PC-3 (cell line): Measurements from ENCODE around the gene CLIC4. TPM values are rescaled to one million over a fixed set of nuclear protein-coding genes. Genes with fewer than 3 reads are reported as not detected.

Source experiments
- ATAC-seq: fragments of 200-7000 bp; cut with Tn5 transposase; 2 replicates; pipeline ENCODE4 v1.9.1; 2020; ENCODE audit warnings: mild to moderate bottlenecking, moderate library complexity
- BruUV-seq: library from RNA; stranded (reverse); fragments of 400-500 nt; replicated peaks from 2 replicates; lab custom pipeline; 2021; lab: Mats Ljungman, UMichigan
- CTCF ChIA-PET: fragments of 300-600 bp; sonication (Branson Sonifier 250); formaldehyde crosslinking; loops from one replicate; lab custom pipeline; 2022; ENCODE audit warnings: antibody characterized with exemption; lab: Charles Lee
- POLR2A ChIA-PET: fragments of 300-600 bp; sonication (Branson Sonifier 250); formaldehyde crosslinking; loops from one replicate; lab custom pipeline; 2022; ENCODE audit warnings: antibody characterized with exemption; ENCODE audit not compliant: unreplicated experiment; lab: Charles Lee
- DNase-seq: peaks from one replicate; pipeline ENCODE4 v3.0.0-alpha.2; 2015
- H2AFZ ChIP-seq: fragments of 300-600 bp; sonication (generic); 2 replicates; pipeline ENCODE4 v1.6.0; 2016; ENCODE audit warnings: antibody characterized with exemption, low read length
- H3F3A ChIP-seq: fragments of 300-600 bp; sonication (generic); one replicate; pipeline ENCODE4 v1.6.0; 2017; ENCODE audit warnings: antibody characterized with exemption, low read length, control low read depth, mild to moderate bottlenecking; ENCODE audit not compliant: unreplicated experiment
- H3K27ac ChIP-seq: fragments of 300-600 bp; sonication (generic); 2 replicates; pipeline ENCODE4 v1.5.1; 2016; ENCODE audit warnings: mild to moderate bottlenecking, low read length
- H3K27me3 ChIP-seq: fragments of 300-600 bp; sonication (generic); 2 replicates; pipeline ENCODE4 v1.6.1; 2016; ENCODE audit warnings: low read length, mixed read lengths
- H3K36me3 ChIP-seq: fragments of 300-600 bp; sonication (generic); 2 replicates; pipeline ENCODE4 v1.6.1; 2016; ENCODE audit warnings: low read depth, mixed run types, low read length, mixed read lengths
- H3K4me1 ChIP-seq: fragments of 300-600 bp; sonication (generic); 2 replicates; pipeline ENCODE4 v1.5.1; 2016; ENCODE audit warnings: low read length; ENCODE audit not compliant: insufficient read depth
- H3K4me2 ChIP-seq: fragments of 300-600 bp; sonication (generic); 2 replicates; pipeline ENCODE4 v1.6.0; 2016; ENCODE audit warnings: low read length
- H3K4me3 ChIP-seq: fragments of 300-600 bp; sonication (generic); 2 replicates; pipeline ENCODE4 v1.5.1; 2016; ENCODE audit warnings: mild to moderate bottlenecking, low read length, mixed read lengths
- H3K79me2 ChIP-seq: fragments of 300-600 bp; sonication (generic); 2 replicates; pipeline ENCODE4 v1.6.1; 2017; ENCODE audit warnings: low read length, mixed read lengths
- H3K9ac ChIP-seq: fragments of 300-600 bp; sonication (generic); 2 replicates; pipeline ENCODE4 v1.6.0; 2016; ENCODE audit warnings: mild to moderate bottlenecking, low read length
- H3K9me2 ChIP-seq: fragments of 300-600 bp; sonication (generic); replicated peaks from 2 replicates; pipeline ENCODE4 v1.6.1; 2016; ENCODE audit warnings: mixed run types, low read length, mixed read lengths
- H3K9me3 ChIP-seq: fragments of 300-600 bp; sonication (generic); 2 replicates; pipeline ENCODE4 v1.6.1; 2016; ENCODE audit warnings: low read length, mixed read lengths
- H4K20me1 ChIP-seq: fragments of 300-600 bp; sonication (generic); 2 replicates; pipeline ENCODE4 v1.6.1; 2016; ENCODE audit warnings: low read length, mixed read lengths
- CTCF ChIP-seq: fragments of 300-600 bp; sonication (generic); conservative IDR thresholded peaks from 2 replicates; pipeline ENCODE4 v1.5.1; 2017; ENCODE audit warnings: antibody characterized with exemption, low read depth, mild to moderate bottlenecking, low read length
- EZH2 ChIP-seq: fragments of 300-600 bp; sonication (generic); IDR thresholded peaks from one replicate; pipeline ENCODE4 v1.6.1; 2017; ENCODE audit warnings: antibody characterized with exemption, mild to moderate bottlenecking, low read length; ENCODE audit not compliant: unreplicated experiment
- EZH2phosphoT487 ChIP-seq: fragments of 300-600 bp; sonication (generic); IDR thresholded peaks from 2 replicates; pipeline ENCODE4 v1.6.1; 2018; ENCODE audit warnings: mild to moderate bottlenecking, antibody characterized with exemption, low read length, borderline replicate concordance
- intact Hi-C: fragments of 100-400 bp; cut with micrococcal nuclease; formaldehyde crosslinking; loops from 2 replicates; pipeline ENCODE4 v1.9.0; 2023
- total RNA-seq: library from RNA; depleted of rRNA; stranded (reverse); fragments of >200 nt; gene quantifications from 2 replicates; pipeline ENCODE4 v1.2.3, GENCODE V29; 2014

The CLIC4 gene
- total RNA-seq, 1 experiment from 2014 or later = 57.6 TPM

- Histone ChIP-seq H3K4me1 (peaks cover 29% of the 10 kb centered on the region), H3K79me2 (no peaks in the 10 kb centered on the region), H3K9me2 (no peaks in the 10 kb centered on the region), H2AFZ (no peak overlapping the region), H3K4me2 (no peak overlapping the region), H3K27me3 (no peaks in the 10 kb centered on the region), H3F3A (no peaks in the 10 kb centered on the region), H3K9ac (no peak overlapping the region), H3K36me3 (no peaks in the 10 kb centered on the region), H3K4me3 (no peak overlapping the region), H4K20me1 (no peaks in the 10 kb centered on the region), H3K9me3 (no peaks in the 10 kb centered on the region), H3K27ac (no peak overlapping the region)
- no peak for DNase-seq
- BruUV-seq = no TSS peak
- intact Hi-C loops = no loop called here
- TF ChIP-seq CTCF (no peak), EZH2phosphoT487 (no peak)
- CTCF ChIA-PET = no interaction called here
- POLR2A ChIA-PET = interaction anchor here (0.6 kb wide), 1 partner anchor 254 kb away, joined by 5 read pairs; no protein-coding TSS in a partner anchor
- ATAC-seq = no peak
These were observed 123.0 kb downstream of the CLIC4 start for GRCh38 chr1:24868016-24868875.

GRCh38 chr1:24870551-24871195, 125.4 kb downstream of the CLIC4 start:
- H3K79me2 ChIP-seq = no peaks in the 10 kb centered on the region
- H3K4me2 ChIP-seq = no peak overlapping the region
- DNase-seq = no peak
- no peaks in the 10 kb centered on the region for H3K9me2 ChIP-seq
- H4K20me1 ChIP-seq = no peaks in the 10 kb centered on the region
- no TSS peak for BruUV-seq
- CTCF ChIA-PET = no interaction called here
- no peaks in the 10 kb centered on the region for H3K36me3 ChIP-seq
- POLR2A ChIA-PET = no interaction called here
- H2AFZ ChIP-seq = no peak overlapping the region
- H3K4me1 ChIP-seq = peaks cover 13% of the 10 kb centered on the region
- no peak overlapping the region for H3K27ac ChIP-seq
- H3K27me3 ChIP-seq = no peaks in the 10 kb centered on the region
- TF ChIP-seq EZH2phosphoT487 (no peak), EZH2 (no peak), CTCF (no peak)
- no peak overlapping the region for H3K4me3 ChIP-seq
- no peak for ATAC-seq
- intact Hi-C loops = no loop called here
- H3K9ac ChIP-seq = no peak overlapping the region
- H3F3A ChIP-seq = no peaks in the 10 kb centered on the region
- no peaks in the 10 kb centered on the region for H3K9me3 ChIP-seq

- H3K9ac ChIP-seq = no peak overlapping the region
- H3K36me3 ChIP-seq = no peaks in the 10 kb centered on the region
- no peaks in the 10 kb centered on the region for H4K20me1 ChIP-seq
- ChIA-PET POLR2A (no interaction called here), CTCF (no interaction called here)
- no peak for TF ChIP-seq CTCF
- TF ChIP-seq EZH2 = no peak
- no peak for TF ChIP-seq EZH2phosphoT487
- no TSS peak for BruUV-seq
- H3K9me2 ChIP-seq = no peaks in the 10 kb centered on the region
- no peak overlapping the region for H3K27ac ChIP-seq
- H3K79me2 ChIP-seq = no peaks in the 10 kb centered on the region
- H3F3A ChIP-seq = no peaks in the 10 kb centered on the region
- ATAC-seq (no peak), DNase-seq (no peak)
- H2AFZ ChIP-seq = no peak overlapping the region
- H3K4me2 ChIP-seq = no peak overlapping the region
- peaks cover 10% of the 10 kb centered on the region for H3K4me1 ChIP-seq
- intact Hi-C loops = no loop called here
- H3K4me3 ChIP-seq = no peak overlapping the region
- no peaks in the 10 kb centered on the region for H3K9me3 ChIP-seq
- H3K27me3 ChIP-seq = no peaks in the 10 kb centered on the region
These were observed 126.2 kb downstream of the CLIC4 start for GRCh38 chr1:24871306-24871901.
